GM12878 (cell line): ENCODE data around the gene SWI5. TPM values are rescaled to one million over a fixed set of nuclear protein-coding genes. Genes with fewer than 3 reads are reported as not detected.

Experiments used
- ATAC-seq: fragments of 200-7000 bp; cut with Tn5 transposase; 3 replicates; pipeline ENCODE4 v1.9.1; 2020; ENCODE audit warnings: mild to moderate bottlenecking, moderate library complexity
- BruUV-seq: library from RNA; stranded (reverse); fragments of 400-500 nt; replicated peaks from 2 replicates; lab custom pipeline; 2021; lab: Mats Ljungman, UMichigan
- CTCF ChIA-PET: fragments of 300-600 bp; sonication (Branson Sonifier 250); formaldehyde crosslinking; extraction: SDS; loops from one replicate; lab custom pipeline; 2021; ENCODE audit warnings: inconsistent platforms; lab: Yijun Ruan, JAX
- POLR2A ChIA-PET: fragments of 350-600 bp; formaldehyde crosslinking; extraction: SDS; loops from one replicate; lab custom pipeline; 2021; ENCODE audit warnings: inconsistent platforms; lab: Charles Lee
- RAD21 ChIA-PET: fragments of 300-600 bp; sonication (Branson Sonifier 250); formaldehyde crosslinking; loops from one replicate; lab custom pipeline; 2023; ENCODE audit warnings: antibody characterized with exemption; ENCODE audit not compliant: unreplicated experiment; lab: Charles Lee
- SMC1A ChIA-PET: fragments of 300-600 bp; sonication (Branson Sonifier 250); formaldehyde crosslinking; loops from one replicate; lab custom pipeline; 2023; ENCODE audit not compliant: unreplicated experiment, uncharacterized antibody; lab: Charles Lee
- DNase-seq: peaks from one replicate; pipeline ENCODE4 v3.0.0-alpha.2; 2011; ENCODE audit warnings: low read depth, low spot score
- FAIRE-seq: peaks from 3 replicates; lab custom pipeline; 2011; peaks lifted over from hg19 to GRCh38; lab: Jason Lieb, UNC
- H2AFZ ChIP-seq: 2 replicates; pipeline ENCODE4 v1.6.0; 2011; ENCODE audit warnings: low read depth, low read length, control low read depth; ENCODE audit not compliant: control insufficient read depth
- H3K27ac ChIP-seq: 2 replicates; pipeline ENCODE4 v1.5.1; 2011; ENCODE audit warnings: control low read depth; ENCODE audit not compliant: control insufficient read depth, insufficient read depth
- H3K27me3 ChIP-seq, 2 experiments: replicated peaks in 1 of 2; 2 replicates each; pipeline versions ENCODE4 v1.6.0 to v1.6.1; 2011; ENCODE audit warnings: low read length in 1 of 2; ENCODE audit not compliant: control insufficient read depth in 2 of 2, insufficient read depth in 2 of 2
- H3K36me3 ChIP-seq, 2 experiments: 2 replicates each; pipeline ENCODE4 v1.5.1; 2011; ENCODE audit warnings: low read length in 1 of 2; ENCODE audit not compliant: control insufficient read depth in 2 of 2, insufficient read depth in 2 of 2
- H3K4me1 ChIP-seq: 2 replicates; pipeline ENCODE4 v1.6.1; 2011; ENCODE audit warnings: mild to moderate bottlenecking, low read length, moderate library complexity, mixed read lengths; ENCODE audit not compliant: control insufficient read depth, insufficient read depth
- H3K4me2 ChIP-seq: 2 replicates; pipeline ENCODE4 v1.6.0; 2011; ENCODE audit warnings: control low read depth; ENCODE audit not compliant: control insufficient read depth, insufficient read depth
- H3K4me3 ChIP-seq: fragments of 200-600 bp; sonication (generic); 2 replicates; pipeline ENCODE4 v1.5.1; 2016
- H3K79me2 ChIP-seq: 2 replicates; pipeline ENCODE4 v1.6.0; 2011; ENCODE audit warnings: low read length; ENCODE audit not compliant: control insufficient read depth, insufficient read depth
- H3K9ac ChIP-seq: 2 replicates; pipeline ENCODE4 v1.8.0; 2011; ENCODE audit warnings: low read length, control low read depth, mixed read lengths; ENCODE audit not compliant: control insufficient read depth, insufficient read depth
- H3K9me3 ChIP-seq: replicated peaks from 3 replicates; pipeline ENCODE4 v1.5.1; 2011; ENCODE audit warnings: mild to moderate bottlenecking, low read length; ENCODE audit not compliant: control insufficient read depth, insufficient read depth
- H4K20me1 ChIP-seq: 2 replicates; pipeline ENCODE4 v1.6.0; 2011; ENCODE audit not compliant: control insufficient read depth, insufficient read depth
- ELK1 ChIP-seq: IDR thresholded peaks from 2 replicates; pipeline ENCODE4 v1.6.1; 2012; ENCODE audit warnings: low read depth, low read length, improper control_type of control experiment
- HDAC6 ChIP-seq: fragments of 200-600 bp; sonication (generic); IDR thresholded peaks from one replicate; pipeline ENCODE4 v1.8.0; 2017; ENCODE audit warnings: antibody characterized with exemption; ENCODE audit not compliant: unreplicated experiment
- WGBS: methylation state at CpG from one replicate; pipeline ENCODE4 v1.1.6; 2016; ENCODE audit warnings: low lambda C conversion rate; ENCODE audit not compliant: insufficient replicate concordance, insufficient coverage; ENCODE audit errors: missing lambda C conversion rate; 5-methylcytosine and 5-hydroxymethylcytosine counted together
- in situ Hi-C: fragments of 300-500 bp; cut with MboI; formaldehyde crosslinking; loops from 9 replicates; pipeline ENCODE4 v1.14.3; 2018; ENCODE audit warnings: mixed read lengths
- intact Hi-C: fragments of 100-400 bp; cut with micrococcal nuclease; formaldehyde crosslinking; loops from one replicate; pipeline ENCODE4 v1.14.2; 2022; ENCODE audit not compliant: unreplicated experiment
- polyA plus RNA-seq, 11 experiments: library from polyadenylated mRNA; depleted of rRNA in 4 of 11; unstranded in 6 of 11; stranded (reverse) in 5 of 11; fragments of >200 nt; fragmentation: Nextera tagmentation in 4 of 11; fragmentation: Illumina TruSeq in 1 of 11; extraction: Ambion mirVana in 4 of 11; extraction: Trizol in 1 of 11; gene quantifications; 1 replicate in 1 of 11; 2 replicates in 10 of 11; pipeline versions ENCODE4 v1.2.1 to v1.2.3, GENCODE V29; 2011 to 2016; ENCODE audit warnings: inconsistent platforms in 2 of 11, missing spikeins in 2 of 11, low read depth in 1 of 11
- total RNA-seq, 4 experiments: library from RNA; depleted of rRNA in 3 of 4; stranded (reverse); fragments of >200 nt in 3 of 4; fragmentation: Illumina TruSeq in 1 of 4; extraction: Trizol in 1 of 4; gene quantifications; 2 replicates each; pipeline versions ENCODE4 v1.2.1 to v1.2.3, GENCODE V29; 2013 to 2021
- TF ChIP-seq, protein P1 (sequence below): fragments of 450-650 bp; IDR thresholded peaks from 2 replicates; pipeline ENCODE4 v1.6.1; 2017; ENCODE audit warnings: mild to moderate bottlenecking, moderate library complexity

The SWI5 gene
- total and polyA plus RNA-seq, 10 of the 15 experiments (the other 5 are each of a cell fraction or from before 2014, with no cell fraction given): 13.3 to 36.2 (median 18.1) TPM

DNA sequence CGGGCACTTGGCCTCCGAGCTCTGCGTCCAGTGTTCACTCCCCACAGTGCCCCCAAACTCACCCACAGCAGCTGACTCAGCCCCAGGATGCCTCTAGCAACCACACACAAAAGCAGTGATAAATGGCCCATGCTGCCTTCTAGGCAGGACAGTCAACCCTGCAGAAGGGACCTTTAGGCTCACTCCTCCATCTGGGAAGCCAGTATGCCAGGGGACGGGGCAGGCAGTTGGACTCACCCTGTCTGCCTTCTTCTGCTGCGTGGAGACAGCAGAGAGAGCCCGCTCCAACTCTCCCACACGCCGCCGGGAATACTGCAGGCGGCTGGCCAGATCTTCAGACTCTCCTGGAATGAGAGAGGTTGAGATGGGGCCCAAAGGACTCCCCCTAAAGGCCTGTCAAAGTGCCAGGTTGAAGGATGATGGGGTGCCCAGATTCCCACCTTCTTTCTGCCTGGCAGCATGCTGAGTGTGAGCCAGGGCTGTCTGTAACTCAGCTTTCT is 10.7 kb upstream of the SWI5 start:
- Histone ChIP-seq H3K9me3 (no peaks in the 10 kb centered on the region), H3K36me3 (peaks cover 0 to 14% of the 10 kb centered on the region in 2 experiments; a peak in 3 of 4 replicates), H3K9ac (no peak overlapping the region), H2AFZ (no peak overlapping the region), H3K79me2 (no peaks in the 10 kb centered on the region), H3K4me1 (no peaks in the 10 kb centered on the region), H3K27me3 (no peaks in the 10 kb centered on the region), H4K20me1 (no peaks in the 10 kb centered on the region), H3K27ac (no peak overlapping the region), H3K4me2 (no peak overlapping the region), H3K4me3 (no peak overlapping the region)
- intact Hi-C loops: no loop called here
- FAIRE-seq (no peak), ATAC-seq (no peak), DNase-seq (no peak)
- POLR2A ChIA-PET: no interaction called here
- CTCF ChIA-PET: interaction anchor here (1.5 kb wide), 1 partner anchor 10 kb away, joined by 4 read pairs; no protein-coding TSS in a partner anchor
- no TSS peak for BruUV-seq
- 97% methylated on average over 10 of the region's 10 CpGs for WGBS
- SMC1A ChIA-PET: no interaction called here
- in situ Hi-C loops: no loop called here
- RAD21 ChIA-PET: no interaction called here
- TF ChIP-seq, protein P1, sequence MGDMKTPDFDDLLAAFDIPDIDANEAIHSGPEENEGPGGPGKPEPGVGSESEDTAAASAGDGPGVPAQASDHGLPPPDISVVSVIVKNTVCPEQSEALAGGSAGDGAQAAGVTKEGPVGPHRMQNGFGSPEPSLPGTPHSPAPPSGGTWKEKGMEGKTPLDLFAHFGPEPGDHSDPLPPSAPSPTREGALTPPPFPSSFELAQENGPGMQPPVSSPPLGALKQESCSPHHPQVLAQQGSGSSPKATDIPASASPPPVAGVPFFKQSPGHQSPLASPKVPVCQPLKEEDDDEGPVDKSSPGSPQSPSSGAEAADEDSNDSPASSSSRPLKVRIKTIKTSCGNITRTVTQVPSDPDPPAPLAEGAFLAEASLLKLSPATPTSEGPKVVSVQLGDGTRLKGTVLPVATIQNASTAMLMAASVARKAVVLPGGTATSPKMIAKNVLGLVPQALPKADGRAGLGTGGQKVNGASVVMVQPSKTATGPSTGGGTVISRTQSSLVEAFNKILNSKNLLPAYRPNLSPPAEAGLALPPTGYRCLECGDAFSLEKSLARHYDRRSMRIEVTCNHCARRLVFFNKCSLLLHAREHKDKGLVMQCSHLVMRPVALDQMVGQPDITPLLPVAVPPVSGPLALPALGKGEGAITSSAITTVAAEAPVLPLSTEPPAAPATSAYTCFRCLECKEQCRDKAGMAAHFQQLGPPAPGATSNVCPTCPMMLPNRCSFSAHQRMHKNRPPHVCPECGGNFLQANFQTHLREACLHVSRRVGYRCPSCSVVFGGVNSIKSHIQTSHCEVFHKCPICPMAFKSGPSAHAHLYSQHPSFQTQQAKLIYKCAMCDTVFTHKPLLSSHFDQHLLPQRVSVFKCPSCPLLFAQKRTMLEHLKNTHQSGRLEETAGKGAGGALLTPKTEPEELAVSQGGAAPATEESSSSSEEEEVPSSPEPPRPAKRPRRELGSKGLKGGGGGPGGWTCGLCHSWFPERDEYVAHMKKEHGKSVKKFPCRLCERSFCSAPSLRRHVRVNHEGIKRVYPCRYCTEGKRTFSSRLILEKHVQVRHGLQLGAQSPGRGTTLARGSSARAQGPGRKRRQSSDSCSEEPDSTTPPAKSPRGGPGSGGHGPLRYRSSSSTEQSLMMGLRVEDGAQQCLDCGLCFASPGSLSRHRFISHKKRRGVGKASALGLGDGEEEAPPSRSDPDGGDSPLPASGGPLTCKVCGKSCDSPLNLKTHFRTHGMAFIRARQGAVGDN: no peak
- no peak for TF ChIP-seq HDAC6
- TF ChIP-seq ELK1: no peak
